ENCODE measurements around the gene ISOC2.

GRCh38 chr19:55490478-55491432 is 29.3 kb upstream of the ISOC2 start:
- TF ChIP-seq CTCF (IDR thresholded peaks at IDR 0.05; ENCODE audit: low read depth, low read length) (no peak), MYC (IDR thresholded peaks at IDR 0.05; ENCODE audit: low read depth, low read length) (no peak), POLR2A (IDR thresholded peaks at IDR 0.05; ENCODE audit: extremely low read depth, insufficient read length) (no peak), MAX (IDR thresholded peaks at IDR 0.05; ENCODE audit: low read depth, low read length) (no peak)

Measured in NB4 (cell line).